Transverse colon (tissue), 4 donors: ENCODE measurements around the gene TRAF2. TPM values are rescaled to one million over a fixed set of nuclear protein-coding genes. Genes with fewer than 3 reads are reported as not detected.

Experiments
- DNase-seq: peaks from one replicate; pipeline ENCODE4 v3.0.0-alpha.2; 2019
- H3K27ac ChIP-seq, 4 donors: fragments of 200-600 bp; sonication (generic); 2 replicates each; pipeline ENCODE4 v1.5.1; 2016 to 2018; ENCODE audit warnings: inconsistent platforms in 4 of 4
- H3K27me3 ChIP-seq: fragments of 200-600 bp; sonication (generic); 2 replicates; pipeline ENCODE4 v1.5.1; 2017; ENCODE audit warnings: inconsistent platforms
- H3K36me3 ChIP-seq, 4 donors: fragments of 200-600 bp; sonication (generic); 2 replicates each; pipeline ENCODE4 v1.5.1; 2017 to 2019; ENCODE audit warnings: inconsistent platforms in 4 of 4
- H3K4me1 ChIP-seq, 4 donors: fragments of 200-600 bp; sonication (generic); 2 replicates each; pipeline ENCODE4 v1.5.1; 2017 to 2020; ENCODE audit warnings: inconsistent platforms in 4 of 4
- H3K4me3 ChIP-seq, 4 donors: fragments of 200-600 bp; sonication (generic); 1 replicate in 1 of 4; 2 replicates in 3 of 4; pipeline versions ENCODE4 v1.5.1 to v1.6.1; 2017 to 2019; ENCODE audit warnings: inconsistent platforms in 4 of 4
- H3K9me3 ChIP-seq, 2 donors: fragments of 200-600 bp; sonication (generic); 2 replicates each; pipeline ENCODE4 v1.5.1; 2017 to 2019; ENCODE audit warnings: inconsistent platforms in 2 of 2
- EP300 ChIP-seq: sonication (generic); formaldehyde crosslinking; IDR thresholded peaks from one replicate; pipeline ENCODE4 v1.6.1; 2017; ENCODE audit warnings: antibody characterized with exemption, low read depth
- POLR2A ChIP-seq: fragments of 450-650 bp; IDR thresholded peaks from one replicate; pipeline ENCODE4 v1.6.1; 2016; ENCODE audit warnings: antibody characterized with exemption, mild to moderate bottlenecking, moderate library complexity
- POLR2AphosphoS5 ChIP-seq, 3 donors: sonication (generic); formaldehyde crosslinking; IDR thresholded peaks; one replicate each; pipeline ENCODE4 v1.6.1; 2016; ENCODE audit warnings: antibody characterized with exemption in 3 of 3
- WGBS, 2 donors: methylation state at CpG; one replicate each; pipeline ENCODE4 v1.1.5; 2018; ENCODE audit warnings: low coverage in 1 of 2; 5-methylcytosine and 5-hydroxymethylcytosine counted together
- in situ Hi-C, 4 donors: fragments of 200-750 bp; cut with MboI; loops; one replicate each; pipeline versions ENCODE4 v1.15.0 to v1.15.1; 2017; ENCODE audit warnings: low sequenced_read_pairs in 3 of 4, low pct_ligation_motif_present in 1 of 4, low pct_unique_long_range_greater_than_20kb in 1 of 4
- intact Hi-C: fragments of 100-400 bp; cut with DNase I; formaldehyde crosslinking; loops from one replicate; pipeline ENCODE4 v1.15.1; 2023; ENCODE audit warnings: low total_unique reads
- total RNA-seq, 4 donors: library from RNA; depleted of rRNA; stranded (reverse); fragments of >200 nt; gene quantifications; one replicate each; pipeline ENCODE4 v1.1.0, GENCODE V29; 2016
- TF ChIP-seq, protein P1 (sequence below), 5 experiments: fragments of 200-600 bp in 3 of 5; fragments of 450-650 bp in 2 of 5; sonication (generic) in 3 of 5; IDR thresholded peaks; 1 replicate in 2 of 5; 2 replicates in 3 of 5; pipeline ENCODE4 v1.5.1; 2016 to 2017; ENCODE audit warnings: antibody characterized with exemption in 5 of 5, inconsistent platforms in 3 of 5, mild to moderate bottlenecking in 2 of 5, moderate library complexity in 1 of 5

Gene TRAF2
- total RNA-seq, 4 donors from 2014 or later = 12.5 to 60.6 (median 13.8) TPM

DNA sequence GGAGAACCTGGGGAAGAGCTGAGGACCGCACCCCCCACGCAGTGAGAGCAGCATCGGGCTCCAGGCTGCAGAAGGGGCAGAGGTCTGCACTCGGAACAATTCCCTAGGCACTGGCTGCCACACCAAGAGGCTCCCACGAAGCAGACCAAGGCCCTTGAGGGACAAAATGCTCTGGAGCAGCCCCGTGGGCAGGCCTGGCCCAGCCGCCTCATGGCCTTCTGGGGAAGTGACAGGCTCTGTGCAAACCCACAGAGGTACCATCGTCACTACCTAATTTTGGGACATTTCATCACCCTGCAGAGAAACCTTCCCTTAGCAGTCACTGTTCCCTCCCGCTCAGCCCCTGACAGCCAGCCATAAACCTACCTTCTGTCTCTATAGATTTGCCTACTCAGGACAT is 42.3 kb downstream of the TRAF2 start:
- in situ Hi-C loops (no loop called here), intact Hi-C loops (no loop called here)
- WGBS, 2 donors = 60 to 86% methylated on average over 2 to 9 of the region's 9 CpGs
- Histone ChIP-seq H3K9me3 (no peaks in the 10 kb centered on the region), H3K27ac (no peak overlapping the region), H3K27me3 (no peaks in the 10 kb centered on the region), H3K4me3 (no peak overlapping the region), H3K36me3 (no peaks in the 10 kb centered on the region), H3K4me1 (peaks cover 0 to 9% (median 0%) of the 10 kb centered on the region in 4 donors)
- no peak for TF ChIP-seq EP300
- no peak for TF ChIP-seq POLR2AphosphoS5 (IDR thresholded peaks at IDR 0.05)
- no peak for TF ChIP-seq POLR2A
- TF ChIP-seq, protein P1, sequence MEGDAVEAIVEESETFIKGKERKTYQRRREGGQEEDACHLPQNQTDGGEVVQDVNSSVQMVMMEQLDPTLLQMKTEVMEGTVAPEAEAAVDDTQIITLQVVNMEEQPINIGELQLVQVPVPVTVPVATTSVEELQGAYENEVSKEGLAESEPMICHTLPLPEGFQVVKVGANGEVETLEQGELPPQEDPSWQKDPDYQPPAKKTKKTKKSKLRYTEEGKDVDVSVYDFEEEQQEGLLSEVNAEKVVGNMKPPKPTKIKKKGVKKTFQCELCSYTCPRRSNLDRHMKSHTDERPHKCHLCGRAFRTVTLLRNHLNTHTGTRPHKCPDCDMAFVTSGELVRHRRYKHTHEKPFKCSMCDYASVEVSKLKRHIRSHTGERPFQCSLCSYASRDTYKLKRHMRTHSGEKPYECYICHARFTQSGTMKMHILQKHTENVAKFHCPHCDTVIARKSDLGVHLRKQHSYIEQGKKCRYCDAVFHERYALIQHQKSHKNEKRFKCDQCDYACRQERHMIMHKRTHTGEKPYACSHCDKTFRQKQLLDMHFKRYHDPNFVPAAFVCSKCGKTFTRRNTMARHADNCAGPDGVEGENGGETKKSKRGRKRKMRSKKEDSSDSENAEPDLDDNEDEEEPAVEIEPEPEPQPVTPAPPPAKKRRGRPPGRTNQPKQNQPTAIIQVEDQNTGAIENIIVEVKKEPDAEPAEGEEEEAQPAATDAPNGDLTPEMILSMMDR (IDR thresholded peaks at IDR 0.05) = no peak
- no peak for DNase-seq

GRCh38 chr9:136930014-136930413 is 43.7 kb downstream of the TRAF2 start:
- H3K36me3 ChIP-seq = no peaks in the 10 kb centered on the region
- DNase-seq = no peak
- H3K27me3 ChIP-seq = no peaks in the 10 kb centered on the region
- TF ChIP-seq POLR2AphosphoS5 (IDR thresholded peaks at IDR 0.05) = no peak
- TF ChIP-seq EP300 = no peak
- TF ChIP-seq POLR2A = no peak
- TF ChIP-seq, protein P1 (IDR thresholded peaks at IDR 0.05) = no peak
- H3K4me3 ChIP-seq = no peak overlapping the region
- in situ Hi-C loops (no loop called here), intact Hi-C loops (no loop called here)
- 94 to 97% methylated on average over 3 to 4 of the region's 4 CpGs for WGBS, 2 donors
- peaks cover 0 to 9% (median 0%) of the 10 kb centered on the region in 4 donors for H3K4me1 ChIP-seq
- no peak overlapping the region for H3K27ac ChIP-seq
- no peaks in the 10 kb centered on the region for H3K9me3 ChIP-seq

GRCh38 chr9:136931611-136932130 is 45.4 kb downstream of the TRAF2 start:
- TF ChIP-seq, protein P1 (IDR thresholded peaks at IDR 0.05) = no peak
- no peak for TF ChIP-seq EP300
- TF ChIP-seq POLR2A = no peak
- TF ChIP-seq POLR2AphosphoS5 (IDR thresholded peaks at IDR 0.05) = no peak
- H3K27ac ChIP-seq = peak overlapping the region in 2 of 4 donors; percentile 10 to 23
- no peaks in the 10 kb centered on the region for H3K27me3 ChIP-seq
- H3K9me3 ChIP-seq = no peaks in the 10 kb centered on the region
- intact Hi-C loops (no loop called here), in situ Hi-C loops (no loop called here)
- 91% methylated on average over 2 of the region's 2 CpGs; no CpG with 5 or more reads in 1 of the 2 donors for WGBS, 2 donors
- no peak for DNase-seq
- H3K4me1 ChIP-seq = peaks cover 0 to 9% (median 0%) of the 10 kb centered on the region in 4 donors
- H3K4me3 ChIP-seq = no peak overlapping the region
- no peaks in the 10 kb centered on the region for H3K36me3 ChIP-seq

GRCh38 chr9:136934277-136934676 is 48.0 kb downstream of the TRAF2 start:
- 78 to 82% methylated on average over 3 of the region's 3 CpGs for WGBS, 2 donors
- no peak for TF ChIP-seq POLR2AphosphoS5 (IDR thresholded peaks at IDR 0.05)
- TF ChIP-seq, protein P1 (IDR thresholded peaks at IDR 0.05) = no peak
- no peak for TF ChIP-seq POLR2A
- TF ChIP-seq EP300 = no peak
- H3K4me1 ChIP-seq = peaks cover 0 to 9% (median 0%) of the 10 kb centered on the region in 4 donors
- H3K36me3 ChIP-seq = no peaks in the 10 kb centered on the region
- no peaks in the 10 kb centered on the region for H3K9me3 ChIP-seq
- H3K4me3 ChIP-seq = no peak overlapping the region
- H3K27me3 ChIP-seq = no peaks in the 10 kb centered on the region
- no peak for DNase-seq
- in situ Hi-C loops = no loop called here
- no peak overlapping the region for H3K27ac ChIP-seq
- intact Hi-C loops = no loop called here
